Measurements from ENCODE around the gene MDM4.

DNA sequence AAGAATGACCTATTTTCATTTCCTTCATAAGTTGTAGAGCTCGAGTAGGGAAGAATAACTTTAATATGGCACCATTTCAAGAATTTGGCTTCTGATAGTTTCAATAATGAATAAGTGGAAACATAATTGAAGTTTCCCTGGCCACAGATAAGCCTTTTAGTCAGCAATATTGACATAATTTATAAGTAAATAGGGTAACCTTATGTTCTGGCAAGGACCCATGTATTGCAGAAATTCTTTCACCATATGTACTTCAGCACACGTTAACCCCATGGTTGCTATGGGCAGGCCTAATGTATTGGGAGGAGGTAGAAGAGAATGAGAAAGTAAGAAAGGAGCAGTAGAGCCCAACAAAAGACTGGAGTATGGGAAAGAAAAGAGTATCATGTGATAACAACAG lies 25.4 kb downstream of the MDM4 start:
- TF ChIP-seq TAF1 (IDR thresholded peaks at IDR 0.05; ENCODE audit: borderline replicate concordance, insufficient read depth, low read length) = no peak
- no peak for TF ChIP-seq POLR2AphosphoS5 (IDR thresholded peaks at IDR 0.05; ENCODE audit: low read depth, low read length)
